Panc1 (cell line): ENCODE results near the gene GPATCH8. TPM values are rescaled to one million over a fixed set of nuclear protein-coding genes. Genes with fewer than 3 reads are reported as not detected.

ENCODE experiments used
- ATAC-seq: fragments of 200-7000 bp; cut with Tn5 transposase; 2 replicates; pipeline ENCODE4 v1.9.1; 2020; ENCODE audit warnings: mild to moderate bottlenecking, moderate library complexity
- BruUV-seq: library from RNA; stranded (reverse); fragments of 400-500 nt; replicated peaks from 2 replicates; lab custom pipeline; 2021; lab: Mats Ljungman, UMichigan
- CTCF ChIA-PET: fragments of 300-600 bp; sonication (Branson Sonifier 250); formaldehyde crosslinking; loops from one replicate; lab custom pipeline; 2022; ENCODE audit warnings: antibody characterized with exemption; lab: Charles Lee
- POLR2A ChIA-PET: fragments of 300-600 bp; sonication (Branson Sonifier 250); formaldehyde crosslinking; loops from one replicate; lab custom pipeline; 2022; ENCODE audit warnings: antibody characterized with exemption; lab: Charles Lee
- DNase-seq: peaks from one replicate; pipeline ENCODE4 v3.0.0-alpha.2; 2010; ENCODE audit warnings: low read depth, low spot score
- H3K27ac ChIP-seq: 2 replicates; pipeline ENCODE4 v1.5.1; 2011; ENCODE audit warnings: mild to moderate bottlenecking, low read length, inconsistent platforms
- H3K27me3 ChIP-seq: fragments of 200-500 bp; sonication (Bioruptor generic); 2 replicates; pipeline ENCODE4 v1.6.0; 2014; ENCODE audit warnings: low read length, inconsistent platforms; ENCODE audit not compliant: control insufficient read depth, insufficient read depth
- H3K36me3 ChIP-seq: fragments of 200-500 bp; sonication (Bioruptor generic); 2 replicates; pipeline ENCODE4 v1.5.1; 2014; ENCODE audit warnings: inconsistent platforms, mild to moderate bottlenecking, low read length, moderate library complexity; ENCODE audit not compliant: control insufficient read depth, insufficient read depth
- H3K4me1 ChIP-seq: 2 replicates; pipeline ENCODE4 v1.5.1; 2011; ENCODE audit warnings: inconsistent platforms, mild to moderate bottlenecking, low read length, moderate library complexity; ENCODE audit not compliant: control insufficient read depth, insufficient read depth
- H3K4me3 ChIP-seq, 2 experiments: 2 replicates each; pipeline ENCODE4 v1.5.1; 2011 to 2012; ENCODE audit warnings: low read depth in 2 of 2, low read length in 2 of 2, mild to moderate bottlenecking in 2 of 2, inconsistent platforms in 1 of 2, moderate library complexity in 1 of 2
- H3K9me3 ChIP-seq: fragments of 200-500 bp; sonication (Bioruptor generic); 2 replicates; pipeline ENCODE4 v1.5.1; 2014; ENCODE audit warnings: low read depth, mild to moderate bottlenecking, inconsistent platforms, low read length, moderate library complexity; ENCODE audit not compliant: control insufficient read depth, insufficient read depth
- POLR2AphosphoS5 ChIP-seq: IDR thresholded peaks from 2 replicates; pipeline ENCODE4 v1.6.1; 2012; ENCODE audit warnings: mild to moderate bottlenecking, low read depth, low read length, moderate library complexity
- SIN3A ChIP-seq: IDR thresholded peaks from 2 replicates; pipeline ENCODE4 v1.6.1; 2012; ENCODE audit warnings: low read depth, mild to moderate bottlenecking, low read length, moderate library complexity, borderline replicate concordance; ENCODE audit not compliant: insufficient read depth
- TCF7L2 ChIP-seq: IDR thresholded peaks from 2 replicates; pipeline ENCODE4 v1.6.1; 2011; ENCODE audit warnings: mild to moderate bottlenecking, low read depth, low read length, inconsistent platforms
- in situ Hi-C: cut with HindIII; loops from 2 replicates; pipeline ENCODE4 v1.10.0; 2016; ENCODE audit warnings: low sequenced_read_pairs, low pct_unique_long_range_greater_than_20kb
- intact Hi-C: fragments of 100-400 bp; cut with micrococcal nuclease; formaldehyde crosslinking; loops from one replicate; pipeline ENCODE4 v1.10.0; 2022; ENCODE audit not compliant: unreplicated experiment
- total RNA-seq: library from RNA; stranded (reverse); gene quantifications from one replicate; pipeline ENCODE4 v1.2.1, GENCODE V29; 2021; ENCODE audit not compliant: unreplicated experiment
- TF ChIP-seq, protein P1 (sequence below): fragments of 450-650 bp; IDR thresholded peaks from 2 replicates; pipeline ENCODE4 v1.5.1; 2017; ENCODE audit warnings: mild to moderate bottlenecking
- TF ChIP-seq, protein P2 (sequence below), 2 experiments: IDR thresholded peaks; 2 replicates each; pipeline ENCODE4 v1.6.1; 2011 to 2012; ENCODE audit warnings: low read depth in 2 of 2, control low read depth in 1 of 2, low read length in 1 of 2, mild to moderate bottlenecking in 1 of 2, moderate library complexity in 1 of 2; ENCODE audit not compliant: insufficient read depth in 1 of 2

Gene GPATCH8
- total RNA-seq, 1 experiment from 2014 or later, result 30.8 TPM

GRCh38 chr17:44379887-44380286 is 123.3 kb downstream of the GPATCH8 start:
- Histone ChIP-seq H3K36me3 (no peaks in the 10 kb centered on the region), H3K27me3 (no peaks in the 10 kb centered on the region), H3K9me3 (no peaks in the 10 kb centered on the region), H3K4me3 (no peak overlapping the region), H3K4me1 (no peaks in the 10 kb centered on the region), H3K27ac (no peak overlapping the region)
- ATAC-seq (no peak), DNase-seq (no peak)
- ChIA-PET POLR2A (no interaction called here), CTCF (interaction anchor here (0.6 kb wide), 1 partner anchor 36 kb away, joined by 4 read pairs; no protein-coding TSS in a partner anchor)
- intact Hi-C loops (no loop called here), in situ Hi-C loops (no loop called here)
- no TSS peak for BruUV-seq
- TF ChIP-seq POLR2AphosphoS5 (no peak), SIN3A (no peak), TCF7L2 (no peak)
- TF ChIP-seq, protein P1, sequence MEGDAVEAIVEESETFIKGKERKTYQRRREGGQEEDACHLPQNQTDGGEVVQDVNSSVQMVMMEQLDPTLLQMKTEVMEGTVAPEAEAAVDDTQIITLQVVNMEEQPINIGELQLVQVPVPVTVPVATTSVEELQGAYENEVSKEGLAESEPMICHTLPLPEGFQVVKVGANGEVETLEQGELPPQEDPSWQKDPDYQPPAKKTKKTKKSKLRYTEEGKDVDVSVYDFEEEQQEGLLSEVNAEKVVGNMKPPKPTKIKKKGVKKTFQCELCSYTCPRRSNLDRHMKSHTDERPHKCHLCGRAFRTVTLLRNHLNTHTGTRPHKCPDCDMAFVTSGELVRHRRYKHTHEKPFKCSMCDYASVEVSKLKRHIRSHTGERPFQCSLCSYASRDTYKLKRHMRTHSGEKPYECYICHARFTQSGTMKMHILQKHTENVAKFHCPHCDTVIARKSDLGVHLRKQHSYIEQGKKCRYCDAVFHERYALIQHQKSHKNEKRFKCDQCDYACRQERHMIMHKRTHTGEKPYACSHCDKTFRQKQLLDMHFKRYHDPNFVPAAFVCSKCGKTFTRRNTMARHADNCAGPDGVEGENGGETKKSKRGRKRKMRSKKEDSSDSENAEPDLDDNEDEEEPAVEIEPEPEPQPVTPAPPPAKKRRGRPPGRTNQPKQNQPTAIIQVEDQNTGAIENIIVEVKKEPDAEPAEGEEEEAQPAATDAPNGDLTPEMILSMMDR, result no peak
- TF ChIP-seq, protein P2, sequence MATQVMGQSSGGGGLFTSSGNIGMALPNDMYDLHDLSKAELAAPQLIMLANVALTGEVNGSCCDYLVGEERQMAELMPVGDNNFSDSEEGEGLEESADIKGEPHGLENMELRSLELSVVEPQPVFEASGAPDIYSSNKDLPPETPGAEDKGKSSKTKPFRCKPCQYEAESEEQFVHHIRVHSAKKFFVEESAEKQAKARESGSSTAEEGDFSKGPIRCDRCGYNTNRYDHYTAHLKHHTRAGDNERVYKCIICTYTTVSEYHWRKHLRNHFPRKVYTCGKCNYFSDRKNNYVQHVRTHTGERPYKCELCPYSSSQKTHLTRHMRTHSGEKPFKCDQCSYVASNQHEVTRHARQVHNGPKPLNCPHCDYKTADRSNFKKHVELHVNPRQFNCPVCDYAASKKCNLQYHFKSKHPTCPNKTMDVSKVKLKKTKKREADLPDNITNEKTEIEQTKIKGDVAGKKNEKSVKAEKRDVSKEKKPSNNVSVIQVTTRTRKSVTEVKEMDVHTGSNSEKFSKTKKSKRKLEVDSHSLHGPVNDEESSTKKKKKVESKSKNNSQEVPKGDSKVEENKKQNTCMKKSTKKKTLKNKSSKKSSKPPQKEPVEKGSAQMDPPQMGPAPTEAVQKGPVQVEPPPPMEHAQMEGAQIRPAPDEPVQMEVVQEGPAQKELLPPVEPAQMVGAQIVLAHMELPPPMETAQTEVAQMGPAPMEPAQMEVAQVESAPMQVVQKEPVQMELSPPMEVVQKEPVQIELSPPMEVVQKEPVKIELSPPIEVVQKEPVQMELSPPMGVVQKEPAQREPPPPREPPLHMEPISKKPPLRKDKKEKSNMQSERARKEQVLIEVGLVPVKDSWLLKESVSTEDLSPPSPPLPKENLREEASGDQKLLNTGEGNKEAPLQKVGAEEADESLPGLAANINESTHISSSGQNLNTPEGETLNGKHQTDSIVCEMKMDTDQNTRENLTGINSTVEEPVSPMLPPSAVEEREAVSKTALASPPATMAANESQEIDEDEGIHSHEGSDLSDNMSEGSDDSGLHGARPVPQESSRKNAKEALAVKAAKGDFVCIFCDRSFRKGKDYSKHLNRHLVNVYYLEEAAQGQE (IDR thresholded peaks at IDR 0.05; ENCODE audit: insufficient read depth in 1 of 2, low read depth in 2 of 2, low read length in 1 of 2), result no peak

DNA sequence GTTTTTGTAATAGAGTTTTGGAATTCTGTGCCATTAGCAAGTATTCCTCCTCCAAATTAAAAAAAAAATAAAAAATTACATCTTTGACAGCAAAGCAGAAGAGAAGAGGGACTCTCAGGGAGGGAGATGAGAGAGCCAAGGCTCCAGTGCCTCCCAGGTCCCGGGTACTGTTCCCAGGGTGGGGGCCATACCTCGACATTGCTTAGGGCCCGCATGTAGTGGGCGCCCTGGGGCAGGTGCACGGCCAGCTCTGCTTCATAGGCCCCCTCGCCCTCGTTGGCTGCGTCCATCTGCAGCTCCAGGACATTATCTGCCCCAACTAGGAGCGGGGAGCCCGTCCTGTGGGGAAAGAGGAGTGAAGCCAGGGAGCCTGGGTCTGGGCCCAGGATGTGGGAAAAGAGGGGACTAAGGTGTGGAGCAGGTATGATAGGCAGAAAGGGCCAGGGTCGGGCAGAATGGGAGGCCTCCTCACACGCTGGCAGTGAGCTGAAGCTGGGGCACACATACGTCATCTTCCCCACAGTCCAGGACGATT is 125.0 kb downstream of the GPATCH8 start:
- Histone ChIP-seq H3K27ac (no peak overlapping the region), H3K4me1 (no peaks in the 10 kb centered on the region), H3K27me3 (no peaks in the 10 kb centered on the region), H3K36me3 (no peaks in the 10 kb centered on the region), H3K4me3 (no peak overlapping the region), H3K9me3 (no peaks in the 10 kb centered on the region)
- ATAC-seq (no peak), DNase-seq (no peak)
- TF ChIP-seq TCF7L2 (no peak), SIN3A (no peak), POLR2AphosphoS5 (no peak)
- TF ChIP-seq, protein P1, result no peak
- TF ChIP-seq, protein P2 (IDR thresholded peaks at IDR 0.05; ENCODE audit: insufficient read depth in 1 of 2, low read depth in 2 of 2, low read length in 1 of 2), result no peak
- intact Hi-C loops, result no loop called here
- POLR2A ChIA-PET, result interaction anchor here (0.8 kb wide), 1 partner anchor 9 kb away, joined by 6 read pairs; no protein-coding TSS in a partner anchor
- no TSS peak for BruUV-seq
- in situ Hi-C loops, result no loop called here
- CTCF ChIA-PET, result no interaction called here
